ENCODE results near the gene AKAP12.

AKAP12 gene

GRCh38 chr6:151290877-151291721, 51.3 kb downstream of the AKAP12 start:
- Histone ChIP-seq H3K27ac (no peak overlapping the region), H4K20me1 (ENCODE audit: insufficient read depth) (no peaks in the 10 kb centered on the region), H3K4me1 (ENCODE audit: low read depth, poor library complexity, severe bottlenecking) (peaks cover 13% of the 10 kb centered on the region), H2AFZ (ENCODE audit: low read depth) (no peak overlapping the region), H3K4me3 (IDR thresholded peaks at IDR 0.05; ENCODE audit: insufficient read depth, low read depth, low read length) (no peak overlapping the region), H3K79me2 (ENCODE audit: insufficient read depth, low read depth) (no peaks in the 10 kb centered on the region), H3K27me3 (ENCODE audit: insufficient read depth, low read depth) (peaks cover 41% of the 10 kb centered on the region), H3K36me3 (ENCODE audit: insufficient read depth) (no peaks in the 10 kb centered on the region), H3K4me2 (no peak overlapping the region), H3K9ac (no peak overlapping the region)
- no peak for TF ChIP-seq CTCF (conservative IDR thresholded peaks at IDR 0.05; ENCODE audit: low read depth, low read length)

GRCh38 chr6:151291722-151292059, 51.9 kb downstream of the AKAP12 start:
- Histone ChIP-seq H4K20me1 (ENCODE audit: insufficient read depth) (no peaks in the 10 kb centered on the region), H2AFZ (ENCODE audit: low read depth) (no peak overlapping the region), H3K79me2 (ENCODE audit: insufficient read depth, low read depth) (no peaks in the 10 kb centered on the region), H3K4me3 (IDR thresholded peaks at IDR 0.05; ENCODE audit: insufficient read depth, low read depth, low read length) (no peak overlapping the region), H3K9ac (no peak overlapping the region), H3K27me3 (ENCODE audit: insufficient read depth, low read depth) (peaks cover 41% of the 10 kb centered on the region), H3K4me1 (ENCODE audit: low read depth, poor library complexity, severe bottlenecking) (peaks cover 13% of the 10 kb centered on the region), H3K36me3 (ENCODE audit: insufficient read depth) (no peaks in the 10 kb centered on the region), H3K27ac (no peak overlapping the region), H3K4me2 (no peak overlapping the region)
- TF ChIP-seq CTCF (conservative IDR thresholded peaks at IDR 0.05; ENCODE audit: low read depth, low read length), result no peak

- no peak overlapping the region for H2AFZ ChIP-seq (ENCODE audit: low read depth)
- H3K4me1 ChIP-seq (ENCODE audit: low read depth, poor library complexity, severe bottlenecking), result peaks cover 13% of the 10 kb centered on the region
- no peak overlapping the region for H3K27ac ChIP-seq
- no peak overlapping the region for H3K4me2 ChIP-seq
- no peak overlapping the region for H3K9ac ChIP-seq
- H3K79me2 ChIP-seq (ENCODE audit: insufficient read depth, low read depth), result no peaks in the 10 kb centered on the region
- TF ChIP-seq CTCF (conservative IDR thresholded peaks at IDR 0.05; ENCODE audit: low read depth, low read length), result no peak
- peaks cover 40% of the 10 kb centered on the region for H3K27me3 ChIP-seq (ENCODE audit: insufficient read depth, low read depth)
- H4K20me1 ChIP-seq (ENCODE audit: insufficient read depth), result no peaks in the 10 kb centered on the region
- H3K4me3 ChIP-seq (IDR thresholded peaks at IDR 0.05; ENCODE audit: insufficient read depth, low read depth, low read length), result no peak overlapping the region
- H3K36me3 ChIP-seq (ENCODE audit: insufficient read depth), result no peaks in the 10 kb centered on the region
These were observed 53.4 kb downstream of the AKAP12 start for GRCh38 chr6:151292974-151293687.

- Histone ChIP-seq H3K27me3 (ENCODE audit: insufficient read depth, low read depth) (peaks cover 35% of the 10 kb centered on the region), H4K20me1 (ENCODE audit: insufficient read depth) (no peaks in the 10 kb centered on the region), H3K36me3 (ENCODE audit: insufficient read depth) (no peaks in the 10 kb centered on the region), H3K4me1 (ENCODE audit: low read depth, poor library complexity, severe bottlenecking) (peaks cover 11% of the 10 kb centered on the region), H3K79me2 (ENCODE audit: insufficient read depth, low read depth) (no peaks in the 10 kb centered on the region), H3K27ac (no peak overlapping the region), H3K4me2 (no peak overlapping the region), H2AFZ (ENCODE audit: low read depth) (no peak overlapping the region), H3K9ac (no peak overlapping the region), H3K4me3 (IDR thresholded peaks at IDR 0.05; ENCODE audit: insufficient read depth, low read depth, low read length) (no peak overlapping the region)
- no peak for TF ChIP-seq CTCF (conservative IDR thresholded peaks at IDR 0.05; ENCODE audit: low read depth, low read length)
These were observed 53.9 kb downstream of the AKAP12 start for GRCh38 chr6:151293688-151294016.
